ENCODE results near the gene CLCNKA.
"Not testable (repeated sequence)": the region's sequence is repeated elsewhere in the genome, so short reads cannot be mapped to it uniquely, and the experiment has no call there.

The CLCNKA gene

DNA sequence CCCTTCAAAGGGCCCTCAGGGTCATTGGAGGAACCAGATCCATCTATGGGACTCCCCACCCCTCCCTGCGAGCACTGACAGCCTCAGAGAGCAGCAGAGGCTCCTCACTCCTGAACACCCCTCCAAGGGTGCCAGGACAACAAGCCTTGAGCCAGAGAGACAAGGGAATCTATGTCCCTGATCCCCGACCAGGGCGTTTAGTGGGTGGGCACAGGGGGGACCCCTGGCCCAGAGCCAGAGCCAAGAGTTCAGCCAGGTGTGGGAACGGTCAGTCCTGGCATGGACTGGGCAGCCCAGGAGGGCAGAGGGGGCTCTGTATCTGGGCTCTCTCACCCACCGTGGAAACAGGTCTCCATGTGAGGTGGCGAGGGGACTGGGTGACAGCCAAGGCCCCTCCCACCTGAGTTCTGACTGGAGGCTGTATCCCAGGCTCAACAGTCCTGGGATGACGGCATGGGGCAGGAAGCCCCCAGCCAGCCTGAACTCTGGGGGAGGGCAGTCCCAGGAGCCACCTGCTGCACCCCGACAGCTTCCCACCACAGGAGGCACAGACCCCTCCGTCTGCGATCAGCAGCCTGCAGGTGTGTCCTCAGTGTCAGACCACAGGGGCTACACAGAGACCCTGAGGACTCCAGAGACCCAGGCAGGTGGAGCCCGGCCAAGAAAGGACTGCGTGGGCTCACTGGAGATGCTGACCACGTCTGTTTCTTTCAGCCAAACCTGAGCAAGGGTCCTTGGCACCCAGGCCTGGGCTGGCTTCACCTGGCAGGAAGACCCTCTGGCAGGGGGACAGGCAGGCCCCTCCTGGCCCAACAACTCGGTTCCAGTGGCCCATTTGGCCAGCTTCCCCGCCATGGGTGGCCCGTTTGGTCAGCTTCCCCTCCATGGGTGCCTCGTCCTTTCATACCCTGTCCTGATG is 29.0 kb upstream of the CLCNKA start:
- H3K27ac ChIP-seq: no peak overlapping the region
- TF ChIP-seq, protein P1, sequence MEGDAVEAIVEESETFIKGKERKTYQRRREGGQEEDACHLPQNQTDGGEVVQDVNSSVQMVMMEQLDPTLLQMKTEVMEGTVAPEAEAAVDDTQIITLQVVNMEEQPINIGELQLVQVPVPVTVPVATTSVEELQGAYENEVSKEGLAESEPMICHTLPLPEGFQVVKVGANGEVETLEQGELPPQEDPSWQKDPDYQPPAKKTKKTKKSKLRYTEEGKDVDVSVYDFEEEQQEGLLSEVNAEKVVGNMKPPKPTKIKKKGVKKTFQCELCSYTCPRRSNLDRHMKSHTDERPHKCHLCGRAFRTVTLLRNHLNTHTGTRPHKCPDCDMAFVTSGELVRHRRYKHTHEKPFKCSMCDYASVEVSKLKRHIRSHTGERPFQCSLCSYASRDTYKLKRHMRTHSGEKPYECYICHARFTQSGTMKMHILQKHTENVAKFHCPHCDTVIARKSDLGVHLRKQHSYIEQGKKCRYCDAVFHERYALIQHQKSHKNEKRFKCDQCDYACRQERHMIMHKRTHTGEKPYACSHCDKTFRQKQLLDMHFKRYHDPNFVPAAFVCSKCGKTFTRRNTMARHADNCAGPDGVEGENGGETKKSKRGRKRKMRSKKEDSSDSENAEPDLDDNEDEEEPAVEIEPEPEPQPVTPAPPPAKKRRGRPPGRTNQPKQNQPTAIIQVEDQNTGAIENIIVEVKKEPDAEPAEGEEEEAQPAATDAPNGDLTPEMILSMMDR (conservative IDR thresholded peaks at IDR 0.05): no peak

DNA sequence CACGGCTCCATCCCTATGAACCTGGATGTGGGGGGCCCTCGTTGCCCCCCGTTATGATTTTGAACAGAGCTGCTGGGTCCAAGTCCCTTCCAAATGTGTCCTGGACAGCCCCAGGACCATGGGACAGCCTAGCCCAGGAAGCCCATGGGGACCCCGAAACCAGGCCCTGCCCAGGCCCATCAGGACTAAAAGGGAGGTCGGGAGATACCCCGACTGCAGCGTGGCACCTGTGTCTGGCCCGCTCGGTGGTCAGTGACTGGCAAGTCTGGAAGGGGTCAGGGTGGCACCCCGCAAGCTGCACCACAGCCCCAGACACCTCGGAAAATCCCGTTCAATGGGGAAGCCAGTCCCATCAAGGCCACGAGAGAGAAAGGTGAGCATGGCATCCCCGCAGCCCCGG is 28.2 kb upstream of the CLCNKA start:
- H3K27ac ChIP-seq: no peak overlapping the region
- TF ChIP-seq, protein P1 (conservative IDR thresholded peaks at IDR 0.05): no peak

DNA sequence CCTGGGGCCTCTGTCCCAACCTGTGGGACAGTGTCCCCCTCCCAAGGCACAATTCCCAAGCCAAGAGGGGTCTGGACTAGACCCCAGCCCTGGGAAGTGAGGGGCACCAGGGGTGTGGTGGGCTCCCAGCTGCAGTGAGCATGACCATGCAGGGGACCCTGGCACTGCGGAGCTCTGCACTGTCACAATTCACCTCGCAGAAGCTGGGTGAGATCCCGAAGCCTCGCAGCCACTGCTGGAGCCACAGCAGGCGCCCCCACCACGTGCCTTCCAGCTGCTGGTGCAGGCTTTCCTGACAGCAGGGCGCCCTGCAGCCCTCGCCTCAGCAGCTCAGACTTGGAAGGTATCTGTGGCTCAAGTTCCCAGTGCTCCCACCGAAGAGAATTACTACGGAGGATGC is 27.8 kb upstream of the CLCNKA start:
- TF ChIP-seq, protein P1 (conservative IDR thresholded peaks at IDR 0.05): no peak
- H3K27ac ChIP-seq: no peak overlapping the region

DNA sequence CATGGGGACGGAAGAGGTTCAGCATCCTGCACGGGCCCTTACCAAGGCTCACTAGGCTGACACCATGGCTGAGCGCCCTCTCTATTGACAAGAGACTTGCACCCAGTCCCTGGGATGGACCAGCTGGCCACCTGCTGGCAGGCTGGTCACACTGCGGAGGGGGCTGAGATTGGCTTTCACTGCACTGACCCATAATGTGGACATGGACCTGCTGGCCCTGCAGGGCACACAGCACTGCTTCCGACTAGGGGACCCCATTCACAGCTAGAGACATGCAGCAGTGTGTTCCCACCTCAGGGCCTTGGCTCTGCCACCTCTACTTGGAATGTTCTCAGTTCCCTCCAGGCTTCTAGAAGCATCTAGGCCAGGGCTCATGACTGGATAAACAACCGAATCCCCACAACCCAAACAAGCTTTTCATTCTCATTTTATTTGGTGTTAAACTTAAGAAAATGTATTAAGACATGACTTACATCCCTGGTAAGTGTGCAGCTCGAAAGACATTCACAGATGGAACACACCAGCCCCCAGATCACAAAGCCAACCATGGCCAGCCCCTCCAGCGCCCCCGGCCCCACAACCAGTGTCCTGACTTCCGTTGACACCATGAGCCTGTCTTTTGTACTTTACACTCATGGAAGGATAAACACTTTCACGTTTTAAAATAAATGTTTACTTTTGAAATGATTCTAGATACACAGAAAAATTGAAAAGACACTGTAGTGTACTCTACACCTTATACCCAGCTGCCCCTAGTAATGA is 27.1 kb upstream of the CLCNKA start:
- TF ChIP-seq, protein P1 (conservative IDR thresholded peaks at IDR 0.05): peak; percentile 79
- no peak overlapping the region for H3K27ac ChIP-seq

DNA sequence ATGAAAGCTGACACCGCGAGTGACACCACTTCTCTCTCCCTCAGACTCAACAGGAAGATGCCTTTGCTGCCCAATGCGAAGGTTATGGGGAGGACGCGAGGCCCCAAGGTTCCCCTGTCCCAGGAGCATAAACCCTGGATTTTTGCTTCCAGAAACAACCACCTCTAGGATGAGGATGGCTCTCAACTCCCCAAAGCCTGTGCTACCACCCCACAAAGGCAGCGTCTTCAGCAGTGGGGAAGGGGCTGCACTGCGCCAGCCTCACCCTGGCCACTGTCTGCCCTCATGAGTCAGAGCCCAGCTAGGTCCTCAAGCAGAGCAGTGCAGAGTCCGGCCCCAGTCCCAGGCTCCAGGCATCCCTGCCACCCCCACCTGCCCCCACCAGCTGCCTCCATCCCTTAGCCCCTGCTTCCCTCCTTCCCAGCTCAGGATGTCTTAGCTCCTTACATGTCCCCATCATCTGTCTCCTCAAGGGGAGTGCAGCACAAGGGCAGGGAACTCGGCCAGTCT is 24.7 kb upstream of the CLCNKA start:
- TF ChIP-seq, protein P1 (conservative IDR thresholded peaks at IDR 0.05): no peak
- no peak overlapping the region for H3K27ac ChIP-seq

DNA sequence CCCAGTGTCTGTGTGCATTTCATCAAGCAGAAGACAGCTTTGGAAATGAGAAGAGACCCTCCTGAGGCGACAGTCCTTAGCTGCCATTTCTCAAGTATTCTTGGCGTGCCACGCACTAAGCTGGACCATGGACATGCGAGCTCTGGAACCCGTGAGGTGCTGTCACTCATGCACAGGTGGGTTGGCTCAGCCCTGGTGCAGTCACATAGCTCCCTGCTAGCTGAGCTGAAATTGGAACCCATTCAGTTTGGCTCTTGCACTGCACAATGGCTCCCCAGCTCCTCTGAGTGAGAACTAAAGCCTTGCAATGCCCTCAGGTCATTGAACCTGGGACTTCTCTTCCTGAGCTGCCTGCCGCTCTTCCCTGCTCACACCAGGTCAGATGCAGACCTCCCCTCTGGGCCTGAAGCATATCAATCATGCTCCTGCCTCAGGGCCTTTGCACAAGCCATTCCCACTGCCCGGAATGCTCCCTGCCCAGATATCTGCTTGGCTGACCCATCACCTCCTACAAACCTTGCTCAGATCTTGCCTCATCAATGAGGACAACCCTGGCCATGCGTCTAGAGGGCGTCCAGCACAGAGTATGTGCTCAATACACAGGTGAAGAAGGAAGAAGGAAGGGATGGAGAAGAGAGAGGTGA is 24.1 kb upstream of the CLCNKA start:
- TF ChIP-seq, protein P1 (conservative IDR thresholded peaks at IDR 0.05): no peak
- H3K27ac ChIP-seq: no peak overlapping the region

DNA sequence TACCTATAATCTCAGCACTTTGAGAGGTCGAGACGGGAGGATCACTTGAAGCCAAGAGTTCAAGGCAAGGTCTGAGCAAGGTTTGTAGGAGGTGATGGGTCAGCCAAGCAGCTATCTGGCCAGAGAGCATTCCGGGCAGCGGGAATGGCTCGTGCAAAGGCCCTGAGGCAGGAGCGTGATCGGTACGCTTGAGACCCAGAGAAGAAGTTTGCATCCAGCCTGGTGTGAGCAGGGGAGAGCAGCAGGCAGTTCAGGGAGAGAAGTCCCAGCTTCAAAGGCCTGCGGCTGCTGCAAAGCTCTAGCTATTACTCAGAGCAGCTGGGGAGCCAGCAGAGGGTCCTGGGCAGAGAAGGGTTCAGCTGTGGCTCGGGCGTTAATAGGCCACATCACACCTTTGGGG is 22.9 kb upstream of the CLCNKA start:
- TF ChIP-seq, protein P1 (conservative IDR thresholded peaks at IDR 0.05): no peak

DNA sequence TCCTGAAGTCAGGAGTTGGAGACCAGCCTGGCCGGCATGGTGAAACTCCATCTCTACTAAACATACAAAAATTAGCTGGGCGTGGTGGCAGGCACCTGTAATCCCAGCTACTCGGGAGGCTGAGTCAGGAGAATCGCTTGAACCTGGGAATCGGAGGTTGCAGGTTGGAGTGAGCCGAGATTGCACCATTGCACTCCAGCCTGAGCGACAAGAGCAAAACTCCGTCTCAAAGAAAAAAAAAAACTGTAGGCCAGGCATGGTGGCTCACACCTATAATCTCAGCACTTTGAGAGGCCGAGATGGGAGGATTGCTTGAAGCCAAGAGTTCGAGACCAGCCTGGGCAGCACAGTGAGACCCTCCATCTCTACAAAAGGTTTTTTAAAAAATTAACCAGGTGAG is 20.6 kb upstream of the CLCNKA start:
- H3K27ac ChIP-seq: not testable (repeated sequence)

More for the DNA sequence above, 22.9 kb upstream of the CLCNKA start:
- H3K27ac ChIP-seq: no peak overlapping the region
